ENCODE measurements around the gene CAPS. TPM values are rescaled to one million over a fixed set of nuclear protein-coding genes. Genes with fewer than 3 reads are reported as not detected.

Gene CAPS
- total and polyA plus RNA-seq, 9 donors: 1.7 to 313 (median 22.3) TPM

DNA sequence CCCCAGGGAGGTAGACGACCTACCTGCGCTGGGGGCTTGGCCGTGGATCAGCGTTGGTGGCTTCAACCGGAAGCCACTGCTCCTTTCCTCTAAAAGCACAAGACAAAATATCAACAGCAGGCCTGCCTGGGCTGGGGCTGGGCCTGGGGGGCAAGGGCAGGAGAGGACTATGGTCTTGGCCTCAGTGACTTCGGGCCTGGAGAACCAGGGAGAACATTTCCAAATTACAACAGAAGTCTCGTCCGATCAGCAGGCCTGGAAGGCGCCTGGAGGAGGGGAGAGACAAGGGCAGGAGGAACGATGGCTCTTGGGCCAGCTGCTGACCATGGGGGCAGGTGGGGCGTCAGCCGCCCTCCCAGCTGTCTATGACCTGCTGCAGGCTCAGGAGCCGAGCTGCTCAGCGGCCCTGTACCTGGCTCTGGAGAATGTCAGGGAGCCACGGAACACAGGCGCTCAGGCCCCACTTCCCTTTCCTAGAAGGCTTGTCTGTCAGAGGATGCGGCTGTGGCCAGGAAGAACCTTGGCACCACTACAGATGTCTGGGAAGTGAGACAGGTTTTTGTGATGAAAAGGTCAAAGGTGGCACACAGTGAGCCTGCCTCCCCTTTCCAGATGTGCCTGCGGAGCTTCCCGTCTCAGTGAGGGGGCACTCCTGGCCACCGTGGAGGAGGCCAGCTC, 19.5 kb downstream of the CAPS start:
- intact Hi-C loops (cut with DNase I): no loop called here
- Histone ChIP-seq H3K9me3 (no peaks in the 10 kb centered on the region), H3K27me3 (no peaks in the 10 kb centered on the region), H3K36me3 (no peaks in the 10 kb centered on the region), H3K27ac (no peak overlapping the region), H3K4me1 (ENCODE audit: insufficient read depth) (peaks cover 11% of the 10 kb centered on the region), H3K4me3 (no peak overlapping the region)
- no peak for DNase-seq
- TF ChIP-seq, protein P1, sequence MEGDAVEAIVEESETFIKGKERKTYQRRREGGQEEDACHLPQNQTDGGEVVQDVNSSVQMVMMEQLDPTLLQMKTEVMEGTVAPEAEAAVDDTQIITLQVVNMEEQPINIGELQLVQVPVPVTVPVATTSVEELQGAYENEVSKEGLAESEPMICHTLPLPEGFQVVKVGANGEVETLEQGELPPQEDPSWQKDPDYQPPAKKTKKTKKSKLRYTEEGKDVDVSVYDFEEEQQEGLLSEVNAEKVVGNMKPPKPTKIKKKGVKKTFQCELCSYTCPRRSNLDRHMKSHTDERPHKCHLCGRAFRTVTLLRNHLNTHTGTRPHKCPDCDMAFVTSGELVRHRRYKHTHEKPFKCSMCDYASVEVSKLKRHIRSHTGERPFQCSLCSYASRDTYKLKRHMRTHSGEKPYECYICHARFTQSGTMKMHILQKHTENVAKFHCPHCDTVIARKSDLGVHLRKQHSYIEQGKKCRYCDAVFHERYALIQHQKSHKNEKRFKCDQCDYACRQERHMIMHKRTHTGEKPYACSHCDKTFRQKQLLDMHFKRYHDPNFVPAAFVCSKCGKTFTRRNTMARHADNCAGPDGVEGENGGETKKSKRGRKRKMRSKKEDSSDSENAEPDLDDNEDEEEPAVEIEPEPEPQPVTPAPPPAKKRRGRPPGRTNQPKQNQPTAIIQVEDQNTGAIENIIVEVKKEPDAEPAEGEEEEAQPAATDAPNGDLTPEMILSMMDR (IDR thresholded peaks at IDR 0.05): no peak
- WGBS, 3 donors: 75 to 86% (median 83%) methylated on average over 19 to 20 of the region's 20 CpGs

DNA sequence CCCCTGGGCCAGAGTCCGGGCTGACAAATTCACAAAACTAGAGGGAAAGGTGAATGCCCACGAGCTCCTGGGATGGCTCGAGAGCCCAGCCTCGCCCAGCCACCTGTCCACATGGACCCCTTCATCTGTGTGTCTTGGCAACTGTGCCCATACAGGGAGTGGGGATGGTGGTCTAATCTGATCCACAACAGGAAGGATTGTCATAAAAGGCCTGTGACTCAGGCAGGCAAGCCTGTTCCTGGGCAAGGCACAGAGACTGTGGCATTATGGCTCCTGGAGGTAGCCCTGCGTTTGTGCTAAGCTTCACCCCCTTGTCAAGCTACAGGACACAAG, 20.0 kb downstream of the CAPS start:
- no peaks in the 10 kb centered on the region for H3K36me3 ChIP-seq
- no peak for DNase-seq
- no peaks in the 10 kb centered on the region for H3K9me3 ChIP-seq
- TF ChIP-seq POLR2A (IDR thresholded peaks at IDR 0.05) (no peak), EP300 (IDR thresholded peaks at IDR 0.05) (no peak)
- TF ChIP-seq, protein P1 (IDR thresholded peaks at IDR 0.05): no peak
- no peak overlapping the region for H3K27ac ChIP-seq
- WGBS, 3 donors: 82 to 88% (median 86%) methylated on average over 5 of the region's 5 CpGs
- H3K4me1 ChIP-seq (ENCODE audit: insufficient read depth): peaks cover 11% of the 10 kb centered on the region
- intact Hi-C loops (cut with DNase I): no loop called here
- H3K27me3 ChIP-seq: no peaks in the 10 kb centered on the region
- H3K4me3 ChIP-seq: no peak overlapping the region

DNA sequence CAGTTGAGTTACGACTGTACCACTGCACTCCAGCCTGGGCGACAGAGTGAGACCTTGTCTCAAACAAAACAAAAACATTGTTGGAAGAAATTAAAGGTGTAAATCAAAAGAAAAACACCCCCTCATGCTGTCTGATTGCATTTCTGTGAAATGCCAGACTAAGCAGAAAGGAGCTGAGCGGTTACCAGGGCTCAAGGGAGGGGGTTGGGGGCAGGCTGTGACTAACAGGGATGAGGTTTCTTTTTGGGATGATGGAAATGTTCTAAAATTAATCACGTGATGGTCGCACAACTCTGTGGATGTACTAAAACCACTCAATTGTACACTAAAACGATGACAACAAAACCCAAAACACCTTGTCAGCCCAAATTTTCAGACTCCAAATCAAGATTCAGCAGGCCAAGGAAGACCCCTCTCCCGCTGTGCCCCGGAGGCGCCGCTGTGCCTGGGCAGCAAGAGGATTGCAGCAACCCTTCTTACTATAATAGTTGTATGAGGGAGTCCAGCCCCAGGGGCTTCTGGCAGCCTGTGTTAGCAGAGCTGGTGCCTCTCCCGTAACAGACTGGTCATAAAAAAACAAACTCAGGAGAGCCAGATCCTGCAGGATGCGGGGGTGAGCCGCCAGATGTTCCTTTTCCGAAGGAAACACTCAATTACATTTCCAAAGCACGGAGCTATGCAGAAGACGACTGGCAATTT, 20.9 kb downstream of the CAPS start:
- peak overlapping the region in 1 of 2 donors; percentile 6 for H3K27ac ChIP-seq
- no peaks in the 10 kb centered on the region for H3K9me3 ChIP-seq
- no peak overlapping the region for H3K4me3 ChIP-seq
- no peaks in the 10 kb centered on the region for H3K36me3 ChIP-seq
- peak in 4 of 5 donors; percentile 46 to 74 (median 52) for DNase-seq
- WGBS, 3 donors: 19 to 26% (median 20%) methylated on average over 16 of the region's 16 CpGs
- H3K27me3 ChIP-seq: no peaks in the 10 kb centered on the region
- intact Hi-C loops (cut with DNase I): no loop called here
- TF ChIP-seq POLR2A (IDR thresholded peaks at IDR 0.05): no peak
- TF ChIP-seq, protein P1 (IDR thresholded peaks at IDR 0.05): no peak
- no peak for TF ChIP-seq EP300 (IDR thresholded peaks at IDR 0.05)
- peaks cover 11% of the 10 kb centered on the region for H3K4me1 ChIP-seq (ENCODE audit: insufficient read depth)

DNA sequence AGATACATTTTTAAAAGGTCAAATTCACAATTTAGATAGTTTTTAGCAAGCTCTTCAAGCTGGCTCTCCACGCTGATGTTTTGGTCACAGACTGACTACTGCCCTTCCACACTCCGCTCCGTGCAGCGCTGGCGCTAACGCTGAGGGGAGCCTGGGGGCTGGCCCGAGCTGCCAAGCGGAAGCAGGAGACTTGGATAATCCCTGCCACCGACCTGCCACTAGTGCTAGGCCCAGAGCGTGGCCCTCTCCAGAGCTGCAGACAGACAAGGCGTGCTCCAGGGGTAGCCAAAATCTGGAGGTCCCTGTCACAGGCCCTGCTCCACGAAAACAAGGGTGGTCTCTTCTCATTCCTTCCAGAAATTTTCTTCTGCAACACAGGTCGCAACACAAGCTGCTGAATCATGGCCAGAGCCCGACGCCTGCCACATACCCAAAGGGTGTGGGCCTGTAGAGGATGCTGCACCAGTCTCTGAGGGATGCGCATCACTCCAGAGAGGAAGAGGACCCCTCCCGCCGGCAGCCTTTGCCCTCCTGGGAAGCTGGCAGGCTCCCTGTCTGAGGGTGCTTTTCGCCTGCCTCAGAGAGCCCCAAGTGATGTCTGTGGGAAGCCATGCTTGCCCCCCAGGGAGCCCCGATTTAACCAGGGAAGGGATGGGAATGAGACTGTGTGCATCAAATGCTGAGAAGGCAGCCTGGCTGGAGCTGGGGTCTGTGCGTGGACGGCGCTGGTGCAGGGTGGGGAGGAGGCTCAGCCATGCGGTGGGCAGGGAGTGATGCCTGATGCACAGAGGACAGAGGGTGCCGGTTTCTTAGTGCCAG, 21.6 kb downstream of the CAPS start:
- Histone ChIP-seq H3K9me3 (no peaks in the 10 kb centered on the region), H3K36me3 (no peaks in the 10 kb centered on the region), H3K27ac (peak overlapping the region in 1 of 2 donors; percentile 6), H3K4me3 (no peak overlapping the region), H3K27me3 (no peaks in the 10 kb centered on the region), H3K4me1 (ENCODE audit: insufficient read depth) (peaks cover 11% of the 10 kb centered on the region)
- intact Hi-C loops (cut with DNase I): no loop called here
- TF ChIP-seq POLR2A (IDR thresholded peaks at IDR 0.05) (no peak), EP300 (IDR thresholded peaks at IDR 0.05) (no peak)
- TF ChIP-seq, protein P1 (IDR thresholded peaks at IDR 0.05): no peak
- WGBS, 3 donors: 41 to 44% (median 43%) methylated on average over 25 of the region's 25 CpGs
- DNase-seq: no peak
